ENCODE data around the gene FCAMR.

DNA sequence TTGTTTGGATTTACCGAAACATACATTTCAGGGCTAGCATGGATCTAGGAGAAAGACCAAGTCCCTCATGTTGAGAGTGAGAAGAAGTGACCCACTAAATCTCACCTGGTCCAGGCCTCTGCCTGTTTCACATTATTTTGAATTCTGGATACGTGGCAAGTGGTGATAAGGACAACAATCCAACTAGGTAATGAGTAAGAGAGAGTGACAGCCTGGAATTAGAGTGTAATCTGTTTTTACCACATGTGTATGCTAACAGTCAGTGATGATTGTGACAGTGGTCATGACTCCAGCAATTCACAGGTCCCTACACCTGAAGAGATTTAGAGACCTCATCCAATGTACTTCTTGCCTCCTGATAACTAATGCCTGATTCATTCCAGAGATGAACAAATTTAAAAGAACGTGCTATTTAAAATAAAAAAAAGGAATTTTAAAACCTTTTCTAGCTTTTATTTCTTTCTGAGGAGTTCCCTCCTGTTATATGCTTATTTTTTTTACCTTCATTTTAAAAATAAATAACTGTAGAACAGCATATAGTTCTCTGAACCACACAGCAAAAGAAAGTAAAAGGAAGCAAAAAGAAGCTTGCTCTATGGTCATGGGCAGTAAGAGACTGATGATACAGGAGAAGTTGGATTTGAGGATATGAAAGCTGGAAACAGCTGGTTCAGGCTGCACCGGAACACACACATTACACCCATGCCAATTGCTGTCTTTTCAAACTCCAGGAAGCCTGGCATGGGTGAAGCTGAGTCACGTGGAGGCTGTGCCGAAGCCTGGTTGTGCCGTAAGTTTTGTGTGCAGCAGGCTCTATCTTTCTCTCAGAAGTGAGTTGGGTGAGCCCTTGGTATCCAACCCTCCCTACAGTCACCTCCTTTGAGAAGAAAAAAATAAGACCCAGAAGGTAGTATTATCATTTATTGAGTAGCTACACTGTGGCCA is 47.6 kb upstream of the FCAMR start:
- TF ChIP-seq, protein P1, sequence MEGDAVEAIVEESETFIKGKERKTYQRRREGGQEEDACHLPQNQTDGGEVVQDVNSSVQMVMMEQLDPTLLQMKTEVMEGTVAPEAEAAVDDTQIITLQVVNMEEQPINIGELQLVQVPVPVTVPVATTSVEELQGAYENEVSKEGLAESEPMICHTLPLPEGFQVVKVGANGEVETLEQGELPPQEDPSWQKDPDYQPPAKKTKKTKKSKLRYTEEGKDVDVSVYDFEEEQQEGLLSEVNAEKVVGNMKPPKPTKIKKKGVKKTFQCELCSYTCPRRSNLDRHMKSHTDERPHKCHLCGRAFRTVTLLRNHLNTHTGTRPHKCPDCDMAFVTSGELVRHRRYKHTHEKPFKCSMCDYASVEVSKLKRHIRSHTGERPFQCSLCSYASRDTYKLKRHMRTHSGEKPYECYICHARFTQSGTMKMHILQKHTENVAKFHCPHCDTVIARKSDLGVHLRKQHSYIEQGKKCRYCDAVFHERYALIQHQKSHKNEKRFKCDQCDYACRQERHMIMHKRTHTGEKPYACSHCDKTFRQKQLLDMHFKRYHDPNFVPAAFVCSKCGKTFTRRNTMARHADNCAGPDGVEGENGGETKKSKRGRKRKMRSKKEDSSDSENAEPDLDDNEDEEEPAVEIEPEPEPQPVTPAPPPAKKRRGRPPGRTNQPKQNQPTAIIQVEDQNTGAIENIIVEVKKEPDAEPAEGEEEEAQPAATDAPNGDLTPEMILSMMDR (IDR thresholded peaks at IDR 0.05) = no peak
- TF ChIP-seq, protein P2, sequence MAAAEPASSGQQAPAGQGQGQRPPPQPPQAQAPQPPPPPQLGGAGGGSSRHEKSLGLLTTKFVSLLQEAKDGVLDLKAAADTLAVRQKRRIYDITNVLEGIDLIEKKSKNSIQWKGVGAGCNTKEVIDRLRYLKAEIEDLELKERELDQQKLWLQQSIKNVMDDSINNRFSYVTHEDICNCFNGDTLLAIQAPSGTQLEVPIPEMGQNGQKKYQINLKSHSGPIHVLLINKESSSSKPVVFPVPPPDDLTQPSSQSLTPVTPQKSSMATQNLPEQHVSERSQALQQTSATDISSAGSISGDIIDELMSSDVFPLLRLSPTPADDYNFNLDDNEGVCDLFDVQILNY (CRISPR knock-in tag; IDR thresholded peaks at IDR 0.05) = no peak
- TF ChIP-seq, protein P3, sequence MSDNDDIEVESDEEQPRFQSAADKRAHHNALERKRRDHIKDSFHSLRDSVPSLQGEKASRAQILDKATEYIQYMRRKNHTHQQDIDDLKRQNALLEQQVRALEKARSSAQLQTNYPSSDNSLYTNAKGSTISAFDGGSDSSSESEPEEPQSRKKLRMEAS (CRISPR knock-in tag; IDR thresholded peaks at IDR 0.05) = no peak

Measured in WTC11 (cell line).